ENCODE measurements around the gene ZNF154. TPM values are rescaled to one million over a fixed set of nuclear protein-coding genes. Genes with fewer than 3 reads are reported as not detected.

The ZNF154 gene
- total and polyA plus RNA-seq, 2 donors (not counting 1 experiment from before 2014, with no cell fraction given): 25.4 to 40.4 TPM

GRCh38 chr19:57748029-57748428 is 39.0 kb upstream of the ZNF154 start:
- H3K9me3 Mint-ChIP-seq (ENCODE audit: insufficient read depth): peaks cover 15% of the 10 kb centered on the region
- peaks cover 7 to 43% of the 10 kb centered on the region in 2 experiments for H3K36me3 ChIP-seq (replicated peaks in 1 of 2; ENCODE audit: control extremely low read depth in 1 of 2, control insufficient read depth in 1 of 2, extremely low read depth in 1 of 2, insufficient read depth in 2 of 2, low read length in 1 of 2)
- H3K4me2 ChIP-seq (replicated peaks; ENCODE audit: low read depth, low read length, poor library complexity, severe bottlenecking): peak overlapping the region; percentile 89
- CTCF ChIA-PET: no interaction called here
- peaks cover 15 to 19% of the 10 kb centered on the region in 2 donors for H3K4me1 ChIP-seq (ENCODE audit: control insufficient read depth in 2 of 2, insufficient read depth in 2 of 2, low read length in 2 of 2)
- DNase-seq: no peak
- H3K4me1 Mint-ChIP-seq: peaks cover 42% of the 10 kb centered on the region
- H3K27me3 Mint-ChIP-seq: no peaks in the 10 kb centered on the region
- H3K9me3 ChIP-seq (ENCODE audit: control extremely low read depth in 1 of 3, control insufficient read depth in 2 of 3, insufficient read depth in 1 of 3, low read length in 2 of 3): peaks cover 1 to 21% (median 10%) of the 10 kb centered on the region in 3 donors
- H3K9ac ChIP-seq (ENCODE audit: low read length): peak overlapping the region; percentile 91
- no peaks in the 10 kb centered on the region for H3K27me3 ChIP-seq (replicated peaks in 1 of 4; ENCODE audit: control extremely low read depth in 1 of 4, control insufficient read depth in 3 of 4, insufficient read depth in 4 of 4, low read length in 3 of 4)
- H3K4me3 ChIP-seq (ENCODE audit: control extremely low read depth in 1 of 5, extremely low read depth in 1 of 5, insufficient read depth in 1 of 5, low read depth in 2 of 5, low read length in 4 of 5): peak overlapping the region in 4 of 5 experiments; percentile 68 to 92 (median 74)
- no peak overlapping the region for H2AFZ ChIP-seq (ENCODE audit: insufficient read depth, low read depth, low read length, poor library complexity, severe bottlenecking)
- no peak for ATAC-seq (ENCODE audit: low read depth)
- no peak overlapping the region for H3K27ac ChIP-seq (ENCODE audit: low read length in 2 of 2)
- peak overlapping the region; percentile 10 for H3K27ac Mint-ChIP-seq
- POLR2A ChIA-PET: no interaction called here
- H3K4me3 Mint-ChIP-seq: peak overlapping the region; percentile 91
- intact Hi-C loops (cut with micrococcal nuclease): loop anchor here (5.0 to 10.0 kb wide), 3 partner anchors 99 to 139 kb away; partner anchors contain the start of genes ZNF211, ZNF587 and ZNF814
- no peaks in the 10 kb centered on the region for H4K20me1 ChIP-seq (ENCODE audit: control insufficient read depth, insufficient read depth, low read length, poor library complexity, severe bottlenecking)
- WGBS (ENCODE audit: insufficient coverage): 94% methylated on average over 2 of the region's 3 CpGs
- peaks cover 50% of the 10 kb centered on the region for H3K79me2 ChIP-seq (ENCODE audit: control insufficient read depth, insufficient read depth, low read length)
- TF ChIP-seq EZH2 (IDR thresholded peaks at IDR 0.05; ENCODE audit: borderline replicate concordance, insufficient read depth, low read depth, low read length, poor library complexity, severe bottlenecking) (no peak), CTCF (IDR thresholded peaks at IDR 0.05) (no peak)

- H3K4me3 Mint-ChIP-seq: peak overlapping the region; percentile 91
- no peak for ATAC-seq (ENCODE audit: low read depth)
These were observed 38.4 kb upstream of the ZNF154 start for GRCh38 chr19:57747472-57747807.

More at GRCh38 chr19:57747472-57747807, 38.4 kb upstream of the ZNF154 start:
- Histone ChIP-seq H3K79me2 (ENCODE audit: control insufficient read depth, insufficient read depth, low read length) (peaks cover 50% of the 10 kb centered on the region), H4K20me1 (ENCODE audit: control insufficient read depth, insufficient read depth, low read length, poor library complexity, severe bottlenecking) (no peaks in the 10 kb centered on the region), H3K9ac (ENCODE audit: low read length) (peak overlapping the region; percentile 91), H3K4me2 (replicated peaks; ENCODE audit: low read depth, low read length, poor library complexity, severe bottlenecking) (peak overlapping the region; percentile 89), H3K9me3 (ENCODE audit: control extremely low read depth in 1 of 3, control insufficient read depth in 2 of 3, insufficient read depth in 1 of 3, low read length in 2 of 3) (peaks cover 0 to 21% (median 8%) of the 10 kb centered on the region in 3 donors), H3K4me3 (ENCODE audit: control extremely low read depth in 1 of 5, extremely low read depth in 1 of 5, insufficient read depth in 1 of 5, low read depth in 2 of 5, low read length in 4 of 5) (peak overlapping the region; percentile 66 to 92 (median 74)), H3K27ac (ENCODE audit: low read length in 2 of 2) (peak overlapping the region in 1 of 2 donors; percentile 84), H3K36me3 (replicated peaks in 1 of 2; ENCODE audit: control extremely low read depth in 1 of 2, control insufficient read depth in 1 of 2, extremely low read depth in 1 of 2, insufficient read depth in 2 of 2, low read length in 1 of 2) (peaks cover 4 to 37% of the 10 kb centered on the region in 2 experiments), H3K4me1 (ENCODE audit: control insufficient read depth in 2 of 2, insufficient read depth in 2 of 2, low read length in 2 of 2) (peaks cover 15 to 19% of the 10 kb centered on the region in 2 donors), H3K27me3 (replicated peaks in 1 of 4; ENCODE audit: control extremely low read depth in 1 of 4, control insufficient read depth in 3 of 4, insufficient read depth in 4 of 4, low read length in 3 of 4) (no peaks in the 10 kb centered on the region), H2AFZ (ENCODE audit: insufficient read depth, low read depth, low read length, poor library complexity, severe bottlenecking) (peak overlapping the region; percentile 89)
- H3K27me3 Mint-ChIP-seq: no peaks in the 10 kb centered on the region
- no peak for DNase-seq
- peaks cover 9% of the 10 kb centered on the region for H3K9me3 Mint-ChIP-seq (ENCODE audit: insufficient read depth)
- H3K27ac Mint-ChIP-seq: peak overlapping the region; percentile 26
- CTCF ChIA-PET: interaction anchor here (0.6 to 1.7 kb wide), 4 partner anchors 20 to 168 kb away, joined by 3 to 8 read pairs (median 6); partner anchors contain the start of genes ZNF586 and ZNF671
- 31% methylated on average over 4 of the region's 6 CpGs for WGBS (ENCODE audit: insufficient coverage)
- TF ChIP-seq EZH2 (IDR thresholded peaks at IDR 0.05; ENCODE audit: borderline replicate concordance, insufficient read depth, low read depth, low read length, poor library complexity, severe bottlenecking) (no peak), CTCF (IDR thresholded peaks at IDR 0.05) (no peak)
- intact Hi-C loops (cut with micrococcal nuclease): loop anchor here (2.0 to 10.0 kb wide), 4 partner anchors 100 to 169 kb away; partner anchors contain the start of genes ZNF211, ZNF416, ZNF587 and ZNF814
- POLR2A ChIA-PET: interaction anchor here (0.9 to 2.0 kb wide), 2 partner anchors 20 to 647 kb away, joined by 6 to 15 read pairs; partner anchors contain the start of gene ZNF671
- H3K4me1 Mint-ChIP-seq: peaks cover 42% of the 10 kb centered on the region

Data from B cell (primary cell).